ENCODE data around the gene GAS6. TPM values are rescaled to one million over a fixed set of nuclear protein-coding genes. Genes with fewer than 3 reads are reported as not detected.

Gene GAS6
- total RNA-seq, 6 donors from 2014 or later: 129 to 299 (median 180) TPM

GRCh38 chr13:113814435-113814821 is 49.4 kb downstream of the GAS6 start:
- Histone ChIP-seq H3K27ac (peak overlapping the region in 2 of 4 donors; percentile 65 to 67), H3K27me3 (no peaks in the 10 kb centered on the region), H3K4me3 (peak overlapping the region in 1 of 4 donors; percentile 1), H3K36me3 (no peaks in the 10 kb centered on the region), H3K9me3 (no peaks in the 10 kb centered on the region), H3K4me1 (peaks cover 44 to 65% (median 52%) of the 10 kb centered on the region in 4 donors)
- TF ChIP-seq CTCF (IDR thresholded peaks at IDR 0.05) (no peak), POLR2AphosphoS5 (IDR thresholded peaks at IDR 0.05) (no peak), EP300 (IDR thresholded peaks at IDR 0.05) (no peak), POLR2A (IDR thresholded peaks at IDR 0.05) (no peak)
- DNase-seq (peak; percentile 43 to 79), ATAC-seq (ENCODE audit: low FRiP score in 2 of 2) (peak in 1 of 2 donors; percentile 60)
- WGBS, 2 donors: 55 to 63% methylated on average over 7 to 11 of the region's 11 CpGs

DNA sequence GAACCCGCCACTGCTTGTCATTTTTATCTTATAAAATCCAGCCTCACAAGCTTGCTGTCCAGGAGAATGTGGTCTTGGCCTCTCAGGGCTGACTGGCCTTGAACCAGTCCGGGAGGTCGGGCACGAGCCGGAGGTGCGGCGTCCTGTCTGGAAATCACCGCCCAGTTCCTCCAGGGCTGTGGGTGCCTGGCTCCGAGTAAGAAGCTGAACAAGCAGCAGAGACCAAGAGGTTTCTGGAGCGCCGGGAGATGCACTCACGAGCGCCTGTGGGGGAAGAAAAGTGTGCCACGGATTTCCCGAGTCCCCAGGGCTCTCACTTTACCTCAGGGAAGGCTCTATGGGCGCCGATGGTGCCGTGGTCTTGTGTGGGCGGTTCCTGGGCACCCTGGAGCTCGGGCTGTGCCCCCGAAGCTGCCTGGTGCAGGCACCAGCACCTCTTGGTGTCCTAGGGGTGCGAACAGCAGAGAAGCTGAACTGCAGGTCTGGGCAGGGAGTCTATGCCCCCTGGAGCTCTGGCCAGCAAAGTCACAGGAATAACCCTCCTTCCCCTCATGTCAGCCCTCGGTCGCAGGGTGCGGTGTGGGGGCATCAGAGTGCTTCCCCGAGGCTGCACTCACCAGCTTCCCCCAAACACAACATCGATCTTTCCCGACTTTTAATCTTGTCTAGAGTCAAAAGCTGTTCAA is 50.0 kb downstream of the GAS6 start:
- Histone ChIP-seq H3K9me3 (peaks cover 0 to 2% (median under 1%) of the 10 kb centered on the region in 4 donors), H3K27ac (peak overlapping the region; percentile 54 to 67 (median 61)), H3K4me3 (peak overlapping the region in 1 of 4 donors; percentile 1), H3K36me3 (no peaks in the 10 kb centered on the region), H3K4me1 (peaks cover 39 to 60% (median 50%) of the 10 kb centered on the region in 4 donors), H3K27me3 (no peaks in the 10 kb centered on the region)
- WGBS, 2 donors: 52 to 59% methylated on average over 24 to 28 of the region's 28 CpGs
- DNase-seq (peak; percentile 49 to 80), ATAC-seq (ENCODE audit: low FRiP score in 2 of 2) (peak in 1 of 2 donors; percentile 12)
- peak in 1 of 2 donors; percentile 13 for TF ChIP-seq POLR2AphosphoS5 (IDR thresholded peaks at IDR 0.05)
- no peak for TF ChIP-seq CTCF (IDR thresholded peaks at IDR 0.05)

DNA sequence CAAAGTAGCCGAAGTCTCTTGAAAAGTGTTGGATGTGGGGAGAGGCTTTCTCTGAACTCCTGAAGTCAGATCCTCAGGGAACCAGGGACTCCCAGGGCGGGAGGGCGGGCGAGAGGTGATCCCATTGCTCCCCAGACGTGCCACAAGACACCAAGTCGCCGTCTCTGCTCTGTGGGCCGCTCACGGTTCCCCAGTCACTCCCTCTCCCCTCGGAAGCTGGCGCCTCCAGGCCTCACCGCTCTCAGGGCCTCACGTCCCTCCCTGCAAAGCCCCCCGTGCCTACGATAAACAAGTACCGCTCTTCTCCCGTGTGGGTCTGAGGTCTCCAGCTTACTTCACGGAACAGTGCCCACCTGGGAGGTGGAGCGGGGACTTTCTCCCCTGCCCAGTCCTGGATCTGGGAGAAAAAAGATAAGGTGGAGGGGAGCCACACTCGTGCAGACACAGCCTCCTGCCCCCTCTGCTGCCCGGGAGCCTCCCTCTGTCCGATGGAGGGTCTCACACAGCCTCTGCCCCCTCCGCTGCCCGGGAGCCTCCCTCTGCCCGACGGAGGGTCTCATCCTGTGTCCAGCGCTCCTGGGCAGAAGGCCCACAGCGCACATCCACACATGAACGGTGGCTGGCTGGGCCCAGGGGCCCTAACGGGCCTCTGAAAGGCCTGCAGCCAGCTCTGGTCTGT is 50.7 kb downstream of the GAS6 start:
- no peaks in the 10 kb centered on the region for H3K27me3 ChIP-seq
- H3K4me3 ChIP-seq: peak overlapping the region in 1 of 4 donors; percentile 1
- WGBS, 2 donors: 80% methylated on average over 22 to 30 of the region's 30 CpGs
- DNase-seq (peak in 1 of 2 donors; percentile 56), ATAC-seq (ENCODE audit: low FRiP score in 2 of 2) (no peak)
- peaks cover 0 to 9% (median 3%) of the 10 kb centered on the region in 4 donors for H3K9me3 ChIP-seq
- peak overlapping the region; percentile 54 to 67 (median 61) for H3K27ac ChIP-seq
- H3K4me1 ChIP-seq: peaks cover 32 to 54% (median 45%) of the 10 kb centered on the region in 4 donors
- no peak for TF ChIP-seq CTCF (IDR thresholded peaks at IDR 0.05)
- TF ChIP-seq POLR2A (IDR thresholded peaks at IDR 0.05): no peak
- TF ChIP-seq POLR2AphosphoS5 (IDR thresholded peaks at IDR 0.05): no peak
- no peak for TF ChIP-seq EP300 (IDR thresholded peaks at IDR 0.05)
- H3K36me3 ChIP-seq: no peaks in the 10 kb centered on the region

- no peaks in the 10 kb centered on the region for H3K36me3 ChIP-seq
- ATAC-seq (ENCODE audit: low FRiP score in 2 of 2): no peak
- peak overlapping the region in 2 of 4 donors; percentile 57 to 67 for H3K27ac ChIP-seq
- DNase-seq: peak in 1 of 2 donors; percentile 72
- H3K27me3 ChIP-seq: no peaks in the 10 kb centered on the region
- WGBS, 2 donors: 87 to 91% methylated on average over 22 to 47 of the region's 51 CpGs
- H3K4me1 ChIP-seq: peaks cover 32 to 46% (median 38%) of the 10 kb centered on the region in 4 donors
- H3K9me3 ChIP-seq: peaks cover 0 to 15% (median 5%) of the 10 kb centered on the region in 4 donors
- no peak overlapping the region for H3K4me3 ChIP-seq
- no peak for TF ChIP-seq EP300 (IDR thresholded peaks at IDR 0.05)
- TF ChIP-seq POLR2A (IDR thresholded peaks at IDR 0.05): no peak
- no peak for TF ChIP-seq POLR2AphosphoS5 (IDR thresholded peaks at IDR 0.05)
- no peak for TF ChIP-seq CTCF (IDR thresholded peaks at IDR 0.05)
These were observed 51.5 kb downstream of the GAS6 start for GRCh38 chr13:113812178-113813040.

Data from upper lobe of left lung (tissue), 6 donors.